ENCODE measurements around the gene TGFB1. TPM values are rescaled to one million over a fixed set of nuclear protein-coding genes. Genes with fewer than 3 reads are reported as not detected.

TGFB1 gene
- total and polyA plus RNA-seq, 2 of the 13 experiments (the other 11 are each of a cell fraction or from before 2014, with no cell fraction given), result 4.1 to 5.4 TPM

- Histone ChIP-seq H3K36me3 (replicated peaks in 1 of 2; ENCODE audit: control insufficient read depth in 1 of 2, insufficient read depth in 2 of 2, low read length in 2 of 2) (peaks cover 8 to 22% of the 10 kb centered on the region in 2 experiments; a peak in 4 of 5 replicates), H3K9me3 (ENCODE audit: low read length) (no peaks in the 10 kb centered on the region), H3K27me3 (ENCODE audit: control insufficient read depth in 1 of 2, insufficient read depth in 2 of 2, low read length in 2 of 2) (no peaks in the 10 kb centered on the region), H4K20me1 (ENCODE audit: insufficient read depth, low read length) (no peaks in the 10 kb centered on the region), H3K4me1 (ENCODE audit: insufficient read depth, low read length) (peaks cover 78% of the 10 kb centered on the region), H2AFZ (ENCODE audit: low read length) (no peak overlapping the region), H3K4me3 (replicated peaks in 1 of 3; ENCODE audit: insufficient read depth in 1 of 3, low read depth in 2 of 3, low read length in 3 of 3) (peak overlapping the region in 1 of 3 experiments; percentile 69; a peak in 2 of 6 replicates), H3K9ac (ENCODE audit: insufficient read depth, low read depth, low read length) (peak overlapping the region; percentile 72), H3K4me2 (ENCODE audit: low read depth, low read length) (peak overlapping the region; percentile 77), H3K79me2 (ENCODE audit: insufficient read depth, low read length) (peaks cover 2% of the 10 kb centered on the region), H3K27ac (ENCODE audit: extremely low read length, insufficient read depth, low read length) (peak overlapping the region; percentile 74)
- FAIRE-seq (no peak), ATAC-seq (no peak), DNase-seq (ENCODE audit: low spot score) (no peak)
- intact Hi-C loops (cut with micrococcal nuclease; ENCODE audit: unreplicated experiment), result no loop called here
- no TSS peak for BruUV-seq (replicated peaks)
- in situ Hi-C loops (cut with HindIII; ENCODE audit: extremely low pct_ligation_motif_present, low pct_unique_long_range_greater_than_20kb), result no loop called here
- peak; percentile 36 for TF ChIP-seq AGO2 (optimal IDR thresholded peaks at IDR 0.05; ENCODE audit: low read depth, low read length)
- TF ChIP-seq YEATS4 (CRISPR knock-in tag; IDR thresholded peaks at IDR 0.05; ENCODE audit: borderline replicate concordance), result no peak
- no peak for TF ChIP-seq ZNF780A (CRISPR knock-in tag; IDR thresholded peaks at IDR 0.05)
- TF ChIP-seq HMG20A (CRISPR knock-in tag; IDR thresholded peaks at IDR 0.05; ENCODE audit: borderline replicate concordance), result 0 out of 2 replicates have a peak, but pooled peaks have one; percentile 0
- peak; percentile 51; the same call in 1 of the 2 replicates for TF ChIP-seq KDM5B (CRISPR knock-in tag; IDR thresholded peaks at IDR 0.05; ENCODE audit: borderline replicate concordance)
- TF ChIP-seq SRSF1 (optimal IDR thresholded peaks at IDR 0.05; ENCODE audit: low read depth, low read length), result peak; percentile 73
- TF ChIP-seq CAMTA2 (CRISPR knock-in tag; IDR thresholded peaks at IDR 0.05; ENCODE audit: borderline replicate concordance), result 0 out of 2 replicates have a peak, but pooled peaks have one; percentile 40
- TF ChIP-seq ZNF619 (CRISPR knock-in tag; IDR thresholded peaks at IDR 0.05), result no peak
- 0 out of 2 replicates have a peak, but pooled peaks have one; percentile 14 for TF ChIP-seq PHF20 (CRISPR knock-in tag; IDR thresholded peaks at IDR 0.05)
- TF ChIP-seq ZNF883 (CRISPR knock-in tag; IDR thresholded peaks at IDR 0.05; ENCODE audit: not compliant biosample characterization), result no peak
- TF ChIP-seq RBM22 (optimal IDR thresholded peaks at IDR 0.05; ENCODE audit: low read length), result peak; percentile 18
- TF ChIP-seq ZBTB38 (CRISPR knock-in tag; IDR thresholded peaks at IDR 0.05), result 0 out of 2 replicates have a peak, but pooled peaks have one; percentile 7
- TF ChIP-seq ZNF660 (CRISPR knock-in tag; IDR thresholded peaks at IDR 0.05; ENCODE audit: borderline replicate concordance, low read depth), result no peak
- 0 out of 2 replicates have a peak, but pooled peaks have one; percentile 39 for TF ChIP-seq MATR3 (CRISPR knock-in tag; IDR thresholded peaks at IDR 0.05)
- ChIA-PET CTCF (ENCODE audit: low intra/inter-chr PET ratio, low total read pairs) (interaction anchor here (1.5 kb wide), 2 partner anchors 31 to 109 kb away, joined by 4 to 12 read pairs; partner anchors contain the start of gene TGFB1), POLR2A (interaction anchor here (0.7 to 6.2 kb wide), 14 partner anchors 12 to 118 kb away, joined by 3 to 73 read pairs (median 6); partner anchors contain the start of genes B3GNT8, B9D2, CCDC97 and HNRNPUL1)
- 68% methylated on average over 6 of the region's 11 CpGs for WGBS (ENCODE audit: low lambda C conversion rate)
Observed at GRCh38 chr19:41322451-41322850, 31.3 kb downstream of the TGFB1 start.

All from HepG2 (cell line).